ENCODE data around the gene SNAP91.

SNAP91 gene

DNA sequence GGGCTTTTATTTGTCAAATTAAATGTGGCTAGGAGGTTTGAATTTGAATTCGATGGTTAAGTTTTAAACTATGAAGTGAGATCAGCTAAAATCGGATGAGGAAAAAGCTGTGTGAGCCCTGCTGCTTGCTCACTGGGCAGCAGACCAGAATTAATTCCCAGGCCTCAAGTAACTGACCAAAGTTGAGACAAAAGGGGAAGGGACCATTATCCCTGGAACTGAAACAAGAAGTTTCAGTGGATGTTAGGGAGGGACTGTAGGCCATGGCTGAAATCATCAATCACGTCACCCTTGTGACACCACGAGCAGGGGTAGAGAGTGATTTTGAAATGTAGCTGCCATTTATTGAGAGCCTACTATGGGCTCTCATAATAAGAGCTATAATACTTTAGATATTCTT, 203.5 kb downstream of the SNAP91 start:
- H3K9ac ChIP-seq (ENCODE audit: low read length), result no peak overlapping the region
- H3K27me3 ChIP-seq (ENCODE audit: control insufficient read depth in 1 of 2, insufficient read depth in 2 of 2, low read length in 2 of 2), result no peaks in the 10 kb centered on the region

More for the DNA sequence above, 203.5 kb downstream of the SNAP91 start:
- H3K27ac ChIP-seq (ENCODE audit: low read depth, low read length), result no peak overlapping the region
- H3K9me3 ChIP-seq (ENCODE audit: low read length), result no peaks in the 10 kb centered on the region
- no peaks in the 10 kb centered on the region for H3K36me3 ChIP-seq (ENCODE audit: insufficient read depth, low read length)
- H3K4me1 ChIP-seq (ENCODE audit: insufficient read depth, low read length), result no peaks in the 10 kb centered on the region
- no peak overlapping the region for H3K4me3 ChIP-seq (ENCODE audit: low read depth in 1 of 2, low read length in 2 of 2)
